Suprapubic skin (tissue), 4 donors: ENCODE results near the gene NR4A1. TPM values are rescaled to one million over a fixed set of nuclear protein-coding genes. Genes with fewer than 3 reads are reported as not detected.

ENCODE experiments used
- total RNA-seq, 4 donors: library from RNA; depleted of rRNA; stranded (reverse); fragments of >200 nt; gene quantifications; one replicate each; pipeline ENCODE4 v1.1.0, GENCODE V29; 2016

Gene NR4A1
- total RNA-seq, 4 donors from 2014 or later, result 141 to 775 (median 422) TPM

Other genes with a start within 250 kb of the NR4A1 start
- under 1 TPM; 0.16 to 0.40 (median 0.32) TPM for gene FIGNL2, start 202.7 kb upstream of the NR4A1 start, total RNA-seq
- not detected for gene ANKRD33, start 163.3 kb upstream of the NR4A1 start, total RNA-seq
- 10 to 100 TPM; 31.2 to 43.4 (median 39.0) TPM for gene ACVRL1, start 143.9 kb upstream of the NR4A1 start, total RNA-seq
- 100 to 1,000 TPM in 1 of 4 donors, 10 to 100 TPM in 3; 40.5 to 103 (median 57.3) TPM for gene ACVR1B, start 99.7 kb upstream of the NR4A1 start, total RNA-seq
- gene TAMALIN, start 44.5 kb upstream of the NR4A1 start, total RNA-seq, result 10 to 100 TPM; 11.5 to 14.5 (median 12.5) TPM
- 10 to 100 TPM; 39.5 to 76.1 (median 56.5) TPM for gene ATG101, start 18.5 kb downstream of the NR4A1 start, total RNA-seq
- gene SMIM41, start 28.3 kb downstream of the NR4A1 start, total RNA-seq, result under 1 TPM in 2 of 4 donors, not detected in 2; 0.51 to 0.57 TPM
- 100 to 1,000 TPM in 3 of 4 donors, 10 to 100 TPM in 1; 78.6 to 293 (median 185) TPM for gene KRT80, start 140.6 kb downstream of the NR4A1 start, total RNA-seq
- gene KRT7, start 181.8 kb downstream of the NR4A1 start, total RNA-seq, result 100 to 1,000 TPM in 3 of 4 donors, 10 to 100 TPM in 1; 95.8 to 176 (median 123) TPM
- gene KRT86, start 223.2 kb downstream of the NR4A1 start, total RNA-seq, result 100 to 1,000 TPM in 1 of 4 donors, 10 to 100 TPM in 2, 1 to 10 TPM in 1; 1.0 to 289 (median 37.0) TPM
- 100 to 1,000 TPM in 1 of 4 donors, 10 to 100 TPM in 2, under 1 TPM in 1; 0.72 to 346 (median 21.0) TPM for gene KRT81, start 240.1 kb downstream of the NR4A1 start, total RNA-seq